PC-3 (cell line): ENCODE results near the gene CARD11. TPM values are rescaled to one million over a fixed set of nuclear protein-coding genes. Genes with fewer than 3 reads are reported as not detected.

ENCODE experiments used
- ATAC-seq: fragments of 200-7000 bp; cut with Tn5 transposase; 2 replicates; pipeline ENCODE4 v1.9.1; 2020; ENCODE audit warnings: mild to moderate bottlenecking, moderate library complexity
- BruUV-seq: library from RNA; stranded (reverse); fragments of 400-500 nt; replicated peaks from 2 replicates; lab custom pipeline; 2021; lab: Mats Ljungman, UMichigan
- CTCF ChIA-PET: fragments of 300-600 bp; sonication (Branson Sonifier 250); formaldehyde crosslinking; loops from one replicate; lab custom pipeline; 2022; ENCODE audit warnings: antibody characterized with exemption; lab: Charles Lee
- POLR2A ChIA-PET: fragments of 300-600 bp; sonication (Branson Sonifier 250); formaldehyde crosslinking; loops from one replicate; lab custom pipeline; 2022; ENCODE audit warnings: antibody characterized with exemption; ENCODE audit not compliant: unreplicated experiment; lab: Charles Lee
- DNase-seq: peaks from one replicate; pipeline ENCODE4 v3.0.0-alpha.2; 2015
- H2AFZ ChIP-seq: fragments of 300-600 bp; sonication (generic); 2 replicates; pipeline ENCODE4 v1.6.0; 2016; ENCODE audit warnings: antibody characterized with exemption, low read length
- H3F3A ChIP-seq: fragments of 300-600 bp; sonication (generic); one replicate; pipeline ENCODE4 v1.6.0; 2017; ENCODE audit warnings: antibody characterized with exemption, low read length, control low read depth, mild to moderate bottlenecking; ENCODE audit not compliant: unreplicated experiment
- H3K27ac ChIP-seq: fragments of 300-600 bp; sonication (generic); 2 replicates; pipeline ENCODE4 v1.5.1; 2016; ENCODE audit warnings: mild to moderate bottlenecking, low read length
- H3K27me3 ChIP-seq: fragments of 300-600 bp; sonication (generic); 2 replicates; pipeline ENCODE4 v1.6.1; 2016; ENCODE audit warnings: low read length, mixed read lengths
- H3K36me3 ChIP-seq: fragments of 300-600 bp; sonication (generic); 2 replicates; pipeline ENCODE4 v1.6.1; 2016; ENCODE audit warnings: low read depth, mixed run types, low read length, mixed read lengths
- H3K4me1 ChIP-seq: fragments of 300-600 bp; sonication (generic); 2 replicates; pipeline ENCODE4 v1.5.1; 2016; ENCODE audit warnings: low read length; ENCODE audit not compliant: insufficient read depth
- H3K4me2 ChIP-seq: fragments of 300-600 bp; sonication (generic); 2 replicates; pipeline ENCODE4 v1.6.0; 2016; ENCODE audit warnings: low read length
- H3K4me3 ChIP-seq: fragments of 300-600 bp; sonication (generic); 2 replicates; pipeline ENCODE4 v1.5.1; 2016; ENCODE audit warnings: mild to moderate bottlenecking, low read length, mixed read lengths
- H3K79me2 ChIP-seq: fragments of 300-600 bp; sonication (generic); 2 replicates; pipeline ENCODE4 v1.6.1; 2017; ENCODE audit warnings: low read length, mixed read lengths
- H3K9ac ChIP-seq: fragments of 300-600 bp; sonication (generic); 2 replicates; pipeline ENCODE4 v1.6.0; 2016; ENCODE audit warnings: mild to moderate bottlenecking, low read length
- H3K9me2 ChIP-seq: fragments of 300-600 bp; sonication (generic); replicated peaks from 2 replicates; pipeline ENCODE4 v1.6.1; 2016; ENCODE audit warnings: mixed run types, low read length, mixed read lengths
- H3K9me3 ChIP-seq: fragments of 300-600 bp; sonication (generic); 2 replicates; pipeline ENCODE4 v1.6.1; 2016; ENCODE audit warnings: low read length, mixed read lengths
- H4K20me1 ChIP-seq: fragments of 300-600 bp; sonication (generic); 2 replicates; pipeline ENCODE4 v1.6.1; 2016; ENCODE audit warnings: low read length, mixed read lengths
- CTCF ChIP-seq: fragments of 300-600 bp; sonication (generic); conservative IDR thresholded peaks from 2 replicates; pipeline ENCODE4 v1.5.1; 2017; ENCODE audit warnings: antibody characterized with exemption, low read depth, mild to moderate bottlenecking, low read length
- EZH2 ChIP-seq: fragments of 300-600 bp; sonication (generic); IDR thresholded peaks from one replicate; pipeline ENCODE4 v1.6.1; 2017; ENCODE audit warnings: antibody characterized with exemption, mild to moderate bottlenecking, low read length; ENCODE audit not compliant: unreplicated experiment
- EZH2phosphoT487 ChIP-seq: fragments of 300-600 bp; sonication (generic); IDR thresholded peaks from 2 replicates; pipeline ENCODE4 v1.6.1; 2018; ENCODE audit warnings: mild to moderate bottlenecking, antibody characterized with exemption, low read length, borderline replicate concordance
- intact Hi-C: fragments of 100-400 bp; cut with micrococcal nuclease; formaldehyde crosslinking; loops from 2 replicates; pipeline ENCODE4 v1.9.0; 2023
- total RNA-seq: library from RNA; depleted of rRNA; stranded (reverse); fragments of >200 nt; gene quantifications from 2 replicates; pipeline ENCODE4 v1.2.3, GENCODE V29; 2014

The CARD11 gene
- total RNA-seq, 1 experiment from 2014 or later = not detected

- no TSS peak for BruUV-seq
- CTCF ChIA-PET = no interaction called here
Measured at GRCh38 chr7:2962865-2963264, 80.8 kb downstream of the CARD11 start.

GRCh38 chr7:2959828-2960599 lies 83.7 kb downstream of the CARD11 start:
- H3K27me3 ChIP-seq = no peaks in the 10 kb centered on the region
- no peak overlapping the region for H2AFZ ChIP-seq
- no peak overlapping the region for H3K4me2 ChIP-seq
- DNase-seq (no peak), ATAC-seq (no peak)
- no peak overlapping the region for H3K4me3 ChIP-seq
- no peaks in the 10 kb centered on the region for H3K9me2 ChIP-seq
- no peak overlapping the region for H3K9ac ChIP-seq
- no peaks in the 10 kb centered on the region for H3F3A ChIP-seq
- H3K79me2 ChIP-seq = no peaks in the 10 kb centered on the region
- no peak overlapping the region for H3K27ac ChIP-seq
- ChIA-PET POLR2A (no interaction called here), CTCF (no interaction called here)
- no peaks in the 10 kb centered on the region for H3K36me3 ChIP-seq
- peaks cover 4% of the 10 kb centered on the region; the same call in 1 of the 2 replicates for H3K4me1 ChIP-seq
- BruUV-seq = no TSS peak
- intact Hi-C loops = no loop called here
- no peaks in the 10 kb centered on the region for H4K20me1 ChIP-seq
- no peak for TF ChIP-seq EZH2
- no peak for TF ChIP-seq EZH2phosphoT487
- no peak for TF ChIP-seq CTCF
- no peaks in the 10 kb centered on the region for H3K9me3 ChIP-seq

More at GRCh38 chr7:2962865-2963264, 80.8 kb downstream of the CARD11 start:
- Histone ChIP-seq H3K9me2 (no peaks in the 10 kb centered on the region), H3K27ac (no peak overlapping the region), H2AFZ (no peak overlapping the region), H3K4me3 (no peak overlapping the region), H3K4me1 (no peaks in the 10 kb centered on the region), H4K20me1 (no peaks in the 10 kb centered on the region), H3K79me2 (no peaks in the 10 kb centered on the region), H3K4me2 (no peak overlapping the region), H3K27me3 (no peaks in the 10 kb centered on the region), H3K36me3 (no peaks in the 10 kb centered on the region), H3F3A (no peaks in the 10 kb centered on the region), H3K9ac (no peak overlapping the region), H3K9me3 (no peaks in the 10 kb centered on the region)
- ATAC-seq (no peak), DNase-seq (no peak)
- POLR2A ChIA-PET = no interaction called here
- intact Hi-C loops = no loop called here
- TF ChIP-seq CTCF = no peak
- no peak for TF ChIP-seq EZH2
- TF ChIP-seq EZH2phosphoT487 = no peak

GRCh38 chr7:2959103-2959680 lies 84.5 kb downstream of the CARD11 start:
- Histone ChIP-seq H4K20me1 (no peaks in the 10 kb centered on the region), H2AFZ (no peak overlapping the region), H3F3A (no peaks in the 10 kb centered on the region), H3K4me2 (no peak overlapping the region), H3K79me2 (no peaks in the 10 kb centered on the region), H3K36me3 (no peaks in the 10 kb centered on the region), H3K9ac (no peak overlapping the region), H3K9me2 (no peaks in the 10 kb centered on the region), H3K27ac (no peak overlapping the region), H3K9me3 (no peaks in the 10 kb centered on the region), H3K27me3 (no peaks in the 10 kb centered on the region), H3K4me1 (peaks cover 4% of the 10 kb centered on the region; the same call in 1 of the 2 replicates), H3K4me3 (no peak overlapping the region)
- intact Hi-C loops = no loop called here
- BruUV-seq = no TSS peak
- ChIA-PET POLR2A (no interaction called here), CTCF (no interaction called here)
- ATAC-seq (no peak), DNase-seq (no peak)
- no peak for TF ChIP-seq CTCF
- no peak for TF ChIP-seq EZH2
- no peak for TF ChIP-seq EZH2phosphoT487
